Adrenal gland (tissue), 5 donors: ENCODE measurements around the gene IFT172.

Experiments used
- CTCF ChIP-seq, 6 experiments: fragments of 450-650 bp in 4 of 6; fragments of 200-600 bp in 2 of 6; sonication (generic) in 1 of 6; IDR thresholded peaks; 1 replicate in 5 of 6; 2 replicates in 1 of 6; pipeline versions ENCODE4 v1.5.1 to v1.8.0; 2016 to 2021; ENCODE audit warnings: antibody characterized with exemption in 6 of 6, mild to moderate bottlenecking in 2 of 6, moderate library complexity in 1 of 6
- POLR2A ChIP-seq, 2 donors: fragments of 450-650 bp; IDR thresholded peaks; one replicate each; pipeline ENCODE4 v1.6.1; 2017; ENCODE audit warnings: antibody characterized with exemption in 2 of 2, mild to moderate bottlenecking in 2 of 2, moderate library complexity in 1 of 2
- donor health status: DM: no; HTN: no; CAD: no.

GRCh38 chr2:27461118-27461517 lies 28.4 kb downstream of the IFT172 start:
- TF ChIP-seq CTCF (IDR thresholded peaks at IDR 0.05) (no peak), POLR2A (IDR thresholded peaks at IDR 0.05) (no peak)
